ENCODE data around the gene C14orf93. TPM values are rescaled to one million over a fixed set of nuclear protein-coding genes. Genes with fewer than 3 reads are reported as not detected.

Gene C14orf93
- total RNA-seq, 2 donors from 2014 or later = 13.5 to 15.2 TPM

- Mint-ChIP-seq H3K9me3 (no peaks in the 10 kb centered on the region), H3K27me3 (ENCODE audit: low read depth) (peaks cover 12% of the 10 kb centered on the region), H3K27ac (no peak overlapping the region), H3K36me3 (ENCODE audit: insufficient read depth in 2 of 2) (peaks cover 0 to 1% of the 10 kb centered on the region in 2 donors), H3K4me3 (no peak overlapping the region), H3K4me1 (ENCODE audit: low read depth) (peaks cover 15% of the 10 kb centered on the region)
- ATAC-seq (replicated peaks in 1 of 2) (no peak), DNase-seq (no peak)
Observed at GRCh38 chr14:23052182-23052623, 42.3 kb upstream of the C14orf93 start.

- H3K4me3 Mint-ChIP-seq = no peak overlapping the region
- DNase-seq (no peak), ATAC-seq (replicated peaks in 1 of 2) (no peak)
- peaks cover 7% of the 10 kb centered on the region for H3K4me1 Mint-ChIP-seq (ENCODE audit: low read depth)
- peaks cover 4% of the 10 kb centered on the region for H3K27me3 Mint-ChIP-seq (ENCODE audit: low read depth)
- no peak overlapping the region for H3K27ac Mint-ChIP-seq
- H3K36me3 Mint-ChIP-seq (ENCODE audit: insufficient read depth in 2 of 2) = peaks cover 0 to 1% of the 10 kb centered on the region in 2 donors
- no peaks in the 10 kb centered on the region for H3K9me3 Mint-ChIP-seq
Observed at GRCh38 chr14:23051141-23052057, 41.5 kb upstream of the C14orf93 start.

GRCh38 chr14:23049011-23049410, 39.1 kb upstream of the C14orf93 start:
- Mint-ChIP-seq H3K27ac (no peak overlapping the region), H3K36me3 (ENCODE audit: insufficient read depth in 2 of 2) (peaks cover 0 to 1% of the 10 kb centered on the region in 2 donors), H3K9me3 (no peaks in the 10 kb centered on the region), H3K4me1 (ENCODE audit: low read depth) (no peaks in the 10 kb centered on the region), H3K27me3 (ENCODE audit: low read depth) (no peaks in the 10 kb centered on the region), H3K4me3 (no peak overlapping the region)
- DNase-seq = no peak
- ATAC-seq (replicated peaks in 1 of 2) = no peak

- Mint-ChIP-seq H3K27ac (no peak overlapping the region), H3K4me3 (no peak overlapping the region), H3K4me1 (ENCODE audit: low read depth) (no peaks in the 10 kb centered on the region), H3K9me3 (no peaks in the 10 kb centered on the region), H3K36me3 (ENCODE audit: insufficient read depth in 2 of 2) (peaks cover 0 to 1% of the 10 kb centered on the region in 2 donors), H3K27me3 (ENCODE audit: low read depth) (no peaks in the 10 kb centered on the region)
- ATAC-seq (replicated peaks in 1 of 2) (no peak), DNase-seq (no peak)
Observed at GRCh38 chr14:23047751-23048693, 38.1 kb upstream of the C14orf93 start.

GRCh38 chr14:23047034-23047634, 37.2 kb upstream of the C14orf93 start:
- no peak for DNase-seq
- no peaks in the 10 kb centered on the region for H3K4me1 Mint-ChIP-seq (ENCODE audit: low read depth)
- no peak for ATAC-seq (replicated peaks in 1 of 2)
- peaks cover 0 to 1% of the 10 kb centered on the region in 2 donors for H3K36me3 Mint-ChIP-seq (ENCODE audit: insufficient read depth in 2 of 2)
- no peak overlapping the region for H3K4me3 Mint-ChIP-seq
- H3K27ac Mint-ChIP-seq = no peak overlapping the region
- H3K9me3 Mint-ChIP-seq = no peaks in the 10 kb centered on the region
- H3K27me3 Mint-ChIP-seq (ENCODE audit: low read depth) = no peaks in the 10 kb centered on the region

GRCh38 chr14:23045419-23046357, 35.7 kb upstream of the C14orf93 start:
- Mint-ChIP-seq H3K4me1 (ENCODE audit: low read depth) (no peaks in the 10 kb centered on the region), H3K9me3 (no peaks in the 10 kb centered on the region), H3K27me3 (ENCODE audit: low read depth) (no peaks in the 10 kb centered on the region), H3K36me3 (ENCODE audit: insufficient read depth in 2 of 2) (peaks cover 0 to 1% of the 10 kb centered on the region in 2 donors), H3K27ac (no peak overlapping the region), H3K4me3 (no peak overlapping the region)
- ATAC-seq (replicated peaks in 1 of 2) = no peak
- no peak for DNase-seq

- ATAC-seq (replicated peaks in 1 of 2) = no peak
- H3K36me3 Mint-ChIP-seq (ENCODE audit: insufficient read depth in 2 of 2) = peaks cover 0 to 1% of the 10 kb centered on the region in 2 donors
- no peak overlapping the region for H3K27ac Mint-ChIP-seq
- H3K9me3 Mint-ChIP-seq = no peaks in the 10 kb centered on the region
- no peak overlapping the region for H3K4me3 Mint-ChIP-seq
- no peak for DNase-seq
- H3K4me1 Mint-ChIP-seq (ENCODE audit: low read depth) = no peaks in the 10 kb centered on the region
- no peaks in the 10 kb centered on the region for H3K27me3 Mint-ChIP-seq (ENCODE audit: low read depth)
Observed at GRCh38 chr14:23044840-23045239, 34.9 kb upstream of the C14orf93 start.

GRCh38 chr14:23043754-23044153, 33.8 kb upstream of the C14orf93 start:
- H3K36me3 Mint-ChIP-seq (ENCODE audit: insufficient read depth in 2 of 2) = peaks cover 0 to 1% of the 10 kb centered on the region in 2 donors
- H3K4me1 Mint-ChIP-seq (ENCODE audit: low read depth) = no peaks in the 10 kb centered on the region
- H3K4me3 Mint-ChIP-seq = no peak overlapping the region
- H3K27me3 Mint-ChIP-seq (ENCODE audit: low read depth) = no peaks in the 10 kb centered on the region
- no peak overlapping the region for H3K27ac Mint-ChIP-seq
- ATAC-seq (replicated peaks in 1 of 2) = no peak
- no peaks in the 10 kb centered on the region for H3K9me3 Mint-ChIP-seq
- DNase-seq = no peak

GRCh38 chr14:23043145-23043544, 33.2 kb upstream of the C14orf93 start:
- no peak for ATAC-seq (replicated peaks in 1 of 2)
- Mint-ChIP-seq H3K36me3 (ENCODE audit: insufficient read depth in 2 of 2) (peaks cover 0 to 1% of the 10 kb centered on the region in 2 donors), H3K4me3 (no peak overlapping the region), H3K4me1 (ENCODE audit: low read depth) (no peaks in the 10 kb centered on the region), H3K9me3 (no peaks in the 10 kb centered on the region), H3K27me3 (ENCODE audit: low read depth) (no peaks in the 10 kb centered on the region), H3K27ac (no peak overlapping the region)
- DNase-seq = no peak

- no peaks in the 10 kb centered on the region for H3K27me3 Mint-ChIP-seq (ENCODE audit: low read depth)
- no peak within 1 kb of the TSS for H3K27ac Mint-ChIP-seq
- H3K9me3 Mint-ChIP-seq = no peaks in the 10 kb centered on the region
- no peak within 1 kb of the TSS for H3K4me3 Mint-ChIP-seq
- H3K4me1 Mint-ChIP-seq (ENCODE audit: low read depth) = no peaks in the 10 kb centered on the region
- H3K36me3 Mint-ChIP-seq (ENCODE audit: insufficient read depth in 2 of 2) = no peaks in the 10 kb centered on the region
- ATAC-seq (replicated peaks in 1 of 2) (no peak), DNase-seq (no peak)
Observed at GRCh38 chr14:23042162-23042965, 32.4 kb upstream of the C14orf93 start, which contains the start of gene PSMB11. Gene PSMB11 (plus strand): TSS chr14:23042212. CDS start chr14:23042226, 14 bp downstream.

- ATAC-seq (replicated peaks in 1 of 2) = no peak
- Mint-ChIP-seq H3K4me3 (no peak overlapping the region), H3K27ac (no peak overlapping the region), H3K27me3 (ENCODE audit: low read depth) (no peaks in the 10 kb centered on the region), H3K4me1 (ENCODE audit: low read depth) (no peaks in the 10 kb centered on the region), H3K9me3 (no peaks in the 10 kb centered on the region), H3K36me3 (ENCODE audit: insufficient read depth in 2 of 2) (no peaks in the 10 kb centered on the region)
- no peak for DNase-seq
Observed at GRCh38 chr14:23041729-23042128, 31.8 kb upstream of the C14orf93 start.
